ENCODE data around the gene IGHMBP2. TPM values are rescaled to one million over a fixed set of nuclear protein-coding genes. Genes with fewer than 3 reads are reported as not detected.

Gene IGHMBP2
- total RNA-seq, 4 donors from 2014 or later: 10.2 to 18.4 (median 11.7) TPM

DNA sequence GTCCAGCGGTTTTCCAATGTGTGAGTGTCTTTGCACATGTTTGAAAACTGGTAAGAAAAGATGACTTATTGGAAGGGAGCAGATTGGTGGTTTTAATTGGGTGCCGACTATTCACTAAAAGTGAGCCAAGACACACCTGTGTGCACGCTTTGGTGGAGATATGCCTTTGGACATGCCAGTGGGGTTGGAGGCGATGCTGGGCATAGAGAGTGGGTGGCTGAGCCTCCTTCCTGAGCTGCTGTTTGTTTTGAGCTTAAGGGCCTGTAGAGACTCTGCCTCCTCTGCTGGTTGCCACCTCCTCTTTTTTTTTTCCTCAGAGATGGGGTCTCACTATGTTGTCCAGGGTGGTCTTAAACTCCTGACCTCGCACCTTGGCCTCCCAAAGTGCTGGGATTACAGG lies 9.5 kb downstream of the IGHMBP2 start:
- Histone ChIP-seq H3K4me3 (replicated peaks in 1 of 3) (no peak overlapping the region), H3K27me3 (no peaks in the 10 kb centered on the region), H3K9me3 (no peaks in the 10 kb centered on the region), H3K4me1 (no peaks in the 10 kb centered on the region), H3K27ac (no peak overlapping the region), H3K36me3 (peaks cover 39 to 67% of the 10 kb centered on the region in 2 donors)
- intact Hi-C loops (cut with DNase I): no loop called here
- WGBS, 2 donors: 91 to 98% methylated on average over 5 of the region's 5 CpGs
- TF ChIP-seq, protein P1, sequence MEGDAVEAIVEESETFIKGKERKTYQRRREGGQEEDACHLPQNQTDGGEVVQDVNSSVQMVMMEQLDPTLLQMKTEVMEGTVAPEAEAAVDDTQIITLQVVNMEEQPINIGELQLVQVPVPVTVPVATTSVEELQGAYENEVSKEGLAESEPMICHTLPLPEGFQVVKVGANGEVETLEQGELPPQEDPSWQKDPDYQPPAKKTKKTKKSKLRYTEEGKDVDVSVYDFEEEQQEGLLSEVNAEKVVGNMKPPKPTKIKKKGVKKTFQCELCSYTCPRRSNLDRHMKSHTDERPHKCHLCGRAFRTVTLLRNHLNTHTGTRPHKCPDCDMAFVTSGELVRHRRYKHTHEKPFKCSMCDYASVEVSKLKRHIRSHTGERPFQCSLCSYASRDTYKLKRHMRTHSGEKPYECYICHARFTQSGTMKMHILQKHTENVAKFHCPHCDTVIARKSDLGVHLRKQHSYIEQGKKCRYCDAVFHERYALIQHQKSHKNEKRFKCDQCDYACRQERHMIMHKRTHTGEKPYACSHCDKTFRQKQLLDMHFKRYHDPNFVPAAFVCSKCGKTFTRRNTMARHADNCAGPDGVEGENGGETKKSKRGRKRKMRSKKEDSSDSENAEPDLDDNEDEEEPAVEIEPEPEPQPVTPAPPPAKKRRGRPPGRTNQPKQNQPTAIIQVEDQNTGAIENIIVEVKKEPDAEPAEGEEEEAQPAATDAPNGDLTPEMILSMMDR (IDR thresholded peaks at IDR 0.05): no peak
- no peak for TF ChIP-seq POLR2A (IDR thresholded peaks at IDR 0.05)
- no peak for DNase-seq

DNA sequence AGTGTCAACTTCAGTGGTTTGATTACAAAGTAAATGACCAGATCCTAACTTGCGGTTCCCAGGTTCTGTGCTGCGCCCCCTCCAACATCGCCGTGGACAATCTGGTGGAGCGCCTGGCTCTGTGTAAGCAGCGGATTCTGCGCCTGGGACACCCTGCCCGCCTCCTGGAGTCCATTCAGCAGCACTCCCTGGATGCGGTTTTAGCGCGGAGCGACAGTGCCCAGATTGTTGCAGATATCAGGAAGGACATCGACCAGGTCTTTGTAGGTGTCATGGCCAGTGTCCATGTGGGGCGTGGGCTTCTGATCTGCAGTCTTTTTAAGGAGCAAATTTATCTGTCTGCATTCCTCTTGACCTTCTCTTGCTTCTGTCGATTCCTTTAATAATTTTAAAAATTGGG lies 11.1 kb downstream of the IGHMBP2 start:
- DNase-seq: no peak
- Histone ChIP-seq H3K4me3 (replicated peaks in 1 of 3) (no peak overlapping the region), H3K9me3 (no peaks in the 10 kb centered on the region), H3K27ac (no peak overlapping the region), H3K36me3 (peaks cover 33 to 66% of the 10 kb centered on the region in 2 donors), H3K27me3 (no peaks in the 10 kb centered on the region), H3K4me1 (no peaks in the 10 kb centered on the region)
- intact Hi-C loops (cut with DNase I): no loop called here
- TF ChIP-seq POLR2A (IDR thresholded peaks at IDR 0.05): no peak
- TF ChIP-seq, protein P1 (IDR thresholded peaks at IDR 0.05): no peak
- 95 to 96% methylated on average over 15 of the region's 15 CpGs for WGBS, 2 donors

DNA sequence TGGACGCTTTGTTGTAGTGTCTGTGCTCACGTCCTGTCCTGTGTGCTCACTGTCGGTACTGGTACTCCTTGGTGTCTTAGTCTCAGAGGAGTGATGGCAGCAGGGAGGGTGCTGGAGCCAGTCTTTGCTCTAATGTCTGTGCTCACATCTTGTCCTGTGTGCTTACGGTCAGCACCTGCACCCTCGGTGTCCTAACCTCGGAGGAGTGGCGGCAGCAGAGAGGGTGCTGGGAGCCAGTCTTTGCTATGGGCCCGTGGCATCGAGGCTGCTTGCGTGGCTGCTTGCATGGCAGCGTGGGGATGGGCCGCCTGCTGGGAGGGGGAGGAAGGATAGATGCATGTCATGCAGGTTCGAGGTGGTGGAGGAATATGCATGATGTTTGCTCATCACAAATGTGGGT lies 12.7 kb downstream of the IGHMBP2 start:
- intact Hi-C loops (cut with DNase I): no loop called here
- H3K4me1 ChIP-seq: no peaks in the 10 kb centered on the region
- WGBS, 2 donors: 93 to 96% methylated on average over 13 of the region's 13 CpGs
- no peak for TF ChIP-seq POLR2A (IDR thresholded peaks at IDR 0.05)
- TF ChIP-seq, protein P1 (IDR thresholded peaks at IDR 0.05): no peak
- H3K4me3 ChIP-seq (replicated peaks in 1 of 3): no peak overlapping the region
- DNase-seq: no peak
- H3K27ac ChIP-seq: no peak overlapping the region
- peaks cover 22 to 57% of the 10 kb centered on the region in 2 donors for H3K36me3 ChIP-seq
- H3K27me3 ChIP-seq: no peaks in the 10 kb centered on the region
- H3K9me3 ChIP-seq: no peaks in the 10 kb centered on the region

DNA sequence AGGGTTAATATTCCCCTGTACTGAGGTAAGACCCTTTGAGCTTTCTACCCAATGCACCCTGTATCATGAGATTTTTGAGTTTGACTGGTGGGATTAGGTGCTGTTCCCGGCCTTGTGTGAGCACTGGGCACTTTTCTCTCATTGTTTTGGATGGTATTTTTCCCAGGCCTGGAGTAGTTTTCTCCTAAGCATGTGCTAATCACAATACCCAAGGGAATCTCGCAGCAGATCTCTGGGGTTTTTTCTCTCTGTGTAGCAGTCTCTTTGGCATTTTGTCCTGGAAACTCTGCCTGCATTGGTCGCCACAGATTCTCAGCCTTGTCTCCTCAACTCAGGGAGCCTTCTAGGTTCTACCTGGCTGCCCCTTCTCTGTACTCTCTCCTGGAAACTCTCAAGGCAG lies 19.9 kb downstream of the IGHMBP2 start:
- Histone ChIP-seq H3K36me3 (peaks cover 22 to 37% of the 10 kb centered on the region in 2 donors), H3K27ac (no peak overlapping the region), H3K9me3 (no peaks in the 10 kb centered on the region), H3K4me3 (replicated peaks in 1 of 3) (no peak overlapping the region), H3K4me1 (no peaks in the 10 kb centered on the region), H3K27me3 (no peaks in the 10 kb centered on the region)
- no peak for TF ChIP-seq POLR2A (IDR thresholded peaks at IDR 0.05)
- TF ChIP-seq, protein P1 (IDR thresholded peaks at IDR 0.05): no peak
- WGBS, 2 donors: 86 to 96% methylated on average over 3 of the region's 3 CpGs
- DNase-seq: no peak
- intact Hi-C loops (cut with DNase I): no loop called here

DNA sequence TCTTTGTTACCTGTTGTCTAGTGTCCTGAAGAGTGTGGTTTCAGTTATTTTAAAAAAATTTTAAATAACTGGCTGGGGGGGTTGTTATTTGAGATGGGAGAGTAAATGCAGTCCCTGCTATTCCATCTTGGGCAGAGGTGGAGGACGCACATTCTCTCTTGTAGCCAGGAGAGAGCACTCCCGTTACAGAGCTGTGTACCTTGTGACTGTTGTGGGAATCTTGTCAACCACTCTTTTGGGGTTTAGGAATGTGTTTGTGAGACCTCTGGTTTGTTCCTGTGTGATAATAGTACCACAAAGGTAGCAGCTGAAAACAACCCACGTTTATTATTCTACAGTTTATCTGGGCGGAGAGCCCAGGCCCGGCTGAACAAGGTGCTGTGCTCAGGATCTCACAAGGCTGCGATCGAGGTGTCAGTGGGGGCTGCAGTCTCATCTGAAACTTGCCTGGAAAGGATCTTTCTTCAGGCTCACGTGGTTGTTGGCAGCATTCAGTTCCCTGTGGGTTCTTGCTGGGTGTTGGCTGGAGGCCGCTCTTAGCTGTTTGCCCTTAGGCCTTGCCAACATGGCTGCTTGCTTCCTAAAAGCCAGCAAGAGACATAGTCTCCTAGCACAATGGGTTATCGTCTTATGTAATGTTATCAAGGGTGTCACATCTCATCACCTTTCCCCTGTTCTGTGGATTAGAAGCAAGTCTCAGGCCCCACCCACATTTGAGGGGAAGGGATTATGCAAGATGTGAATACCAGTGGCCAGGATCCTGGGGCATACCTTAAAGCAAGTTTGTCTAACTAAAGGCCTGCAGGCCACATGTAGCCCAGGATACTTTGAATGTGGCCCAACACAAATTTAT lies 20.6 kb downstream of the IGHMBP2 start:
- Histone ChIP-seq H3K9me3 (no peaks in the 10 kb centered on the region), H3K27ac (no peak overlapping the region), H3K27me3 (no peaks in the 10 kb centered on the region), H3K4me3 (replicated peaks in 1 of 3) (no peak overlapping the region), H3K4me1 (no peaks in the 10 kb centered on the region), H3K36me3 (peaks cover 22 to 43% of the 10 kb centered on the region in 2 donors)
- intact Hi-C loops (cut with DNase I): no loop called here
- TF ChIP-seq POLR2A (IDR thresholded peaks at IDR 0.05): no peak
- TF ChIP-seq, protein P1 (IDR thresholded peaks at IDR 0.05): no peak
- DNase-seq: no peak
- 95% methylated on average over 10 of the region's 10 CpGs for WGBS, 2 donors
